ENCODE measurements around the gene RAMP3.
"Not testable (repeated sequence)": the region's sequence is repeated elsewhere in the genome, so short reads cannot be mapped to it uniquely, and the experiment has no call there.

RAMP3 gene

DNA sequence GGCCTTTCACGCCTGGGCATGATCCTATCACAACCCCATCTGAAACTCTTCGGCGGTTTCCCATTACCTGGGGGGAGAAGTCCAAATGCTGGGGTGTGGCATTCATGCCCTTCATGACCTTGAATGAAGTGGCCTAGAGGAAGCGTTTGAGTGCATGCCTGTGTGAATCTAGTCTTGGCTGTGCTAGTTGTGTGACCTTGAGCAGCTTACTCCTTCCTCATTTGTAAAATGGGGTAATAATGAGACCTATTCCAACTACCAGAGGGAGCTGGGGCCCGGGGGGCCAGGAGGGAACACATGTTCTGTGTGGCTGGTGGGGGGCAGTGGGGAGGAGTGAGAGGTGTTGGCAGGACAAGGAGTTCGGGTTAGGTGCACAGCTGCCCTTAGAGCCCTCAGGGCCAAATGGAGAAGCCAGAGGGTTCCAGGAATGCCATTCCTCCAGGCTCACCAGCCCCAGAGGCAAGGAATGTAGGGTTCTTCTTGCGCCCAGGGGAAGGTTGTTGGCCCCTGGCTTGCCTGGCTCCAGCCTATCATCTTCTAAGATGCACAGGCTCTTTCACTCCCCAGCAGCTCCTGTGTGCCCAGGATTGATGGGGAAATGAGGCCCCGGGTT is 24.8 kb upstream of the RAMP3 start:
- no peak for DNase-seq

DNA sequence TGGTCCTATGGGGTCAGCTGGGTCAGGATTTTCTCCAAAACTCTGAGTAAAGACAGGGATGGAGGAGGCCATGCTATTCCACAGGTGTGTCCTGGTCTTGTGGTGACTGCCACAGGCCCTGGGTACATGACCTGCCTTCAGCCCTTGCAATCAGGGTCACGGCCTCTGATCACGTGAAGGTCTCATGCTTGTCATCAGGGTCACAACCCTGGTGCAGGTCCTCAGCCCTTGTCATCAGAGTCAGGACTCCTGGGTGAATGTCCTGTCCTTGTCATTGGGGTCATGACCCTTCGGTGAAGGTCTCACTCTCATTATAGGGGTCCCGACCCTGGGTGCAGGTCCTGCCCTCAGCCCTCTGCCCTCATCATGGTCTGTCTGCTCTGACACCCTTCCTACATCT is 24.2 kb upstream of the RAMP3 start:
- no peak for DNase-seq

DNA sequence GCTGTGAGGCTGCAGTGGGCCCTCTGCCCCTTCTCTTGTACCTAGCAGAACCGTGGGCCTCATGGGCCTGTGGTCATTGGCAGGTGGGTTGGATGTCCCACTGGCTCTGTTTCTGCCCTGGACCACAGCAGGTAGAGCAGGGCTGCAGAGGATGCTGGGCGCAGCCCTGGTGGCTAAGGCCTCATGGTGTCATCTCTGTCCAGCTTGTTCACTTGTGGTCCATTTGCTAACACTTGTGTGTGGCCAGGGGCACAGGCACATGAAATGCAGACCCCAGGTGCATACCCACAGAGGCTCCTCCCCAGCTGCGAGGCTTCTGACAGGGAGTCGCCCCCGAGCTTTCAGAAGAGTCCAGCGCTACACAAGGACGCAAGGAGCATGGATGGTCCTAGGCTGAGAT is 23.7 kb upstream of the RAMP3 start:
- no peak for DNase-seq

DNA sequence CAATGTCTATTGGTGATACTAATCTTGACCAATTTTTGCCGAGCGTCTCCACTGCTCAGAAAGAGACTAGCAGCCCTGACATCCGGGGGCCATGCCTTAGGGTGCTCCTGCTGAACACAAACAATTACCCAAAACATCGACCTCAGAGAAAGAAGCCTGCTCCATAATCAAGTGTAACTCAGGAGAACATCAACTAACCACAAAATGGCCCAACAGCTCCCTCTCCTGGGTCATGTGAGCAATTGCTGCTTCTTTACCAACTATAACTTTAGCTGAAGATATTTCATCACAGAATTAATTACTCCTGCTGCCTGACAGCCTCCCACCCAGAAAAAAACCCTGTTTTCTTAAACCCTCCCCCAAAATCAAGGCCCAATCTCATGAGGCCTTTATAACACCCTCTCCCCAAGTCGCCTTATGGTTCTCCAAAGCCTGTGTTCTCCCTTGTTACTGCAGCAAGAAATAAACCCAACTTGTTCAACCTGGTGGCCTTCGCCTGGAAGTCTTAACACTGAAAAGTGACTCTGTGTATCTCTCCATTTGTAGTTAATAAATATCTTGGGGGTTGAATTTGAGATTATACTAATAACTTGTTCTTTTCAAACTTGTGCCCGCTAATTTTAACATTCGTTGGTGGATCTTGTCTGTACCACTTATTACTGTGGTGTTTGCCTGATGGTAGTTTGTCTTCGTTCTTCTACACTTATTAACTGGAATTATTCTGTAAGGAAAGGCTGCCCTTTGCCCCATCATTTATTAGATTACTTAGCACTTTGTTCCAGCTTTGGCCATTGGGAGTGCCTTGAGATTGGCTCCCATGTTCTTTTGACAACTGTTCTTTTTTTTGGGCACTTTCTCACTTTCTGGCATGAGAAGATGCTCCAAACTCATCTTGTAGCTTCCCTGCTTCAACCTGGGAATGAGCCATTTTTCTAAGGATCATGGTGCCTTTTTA is 21.2 kb upstream of the RAMP3 start:
- peak in 1 of 2 experiments; percentile 71 for DNase-seq

DNA sequence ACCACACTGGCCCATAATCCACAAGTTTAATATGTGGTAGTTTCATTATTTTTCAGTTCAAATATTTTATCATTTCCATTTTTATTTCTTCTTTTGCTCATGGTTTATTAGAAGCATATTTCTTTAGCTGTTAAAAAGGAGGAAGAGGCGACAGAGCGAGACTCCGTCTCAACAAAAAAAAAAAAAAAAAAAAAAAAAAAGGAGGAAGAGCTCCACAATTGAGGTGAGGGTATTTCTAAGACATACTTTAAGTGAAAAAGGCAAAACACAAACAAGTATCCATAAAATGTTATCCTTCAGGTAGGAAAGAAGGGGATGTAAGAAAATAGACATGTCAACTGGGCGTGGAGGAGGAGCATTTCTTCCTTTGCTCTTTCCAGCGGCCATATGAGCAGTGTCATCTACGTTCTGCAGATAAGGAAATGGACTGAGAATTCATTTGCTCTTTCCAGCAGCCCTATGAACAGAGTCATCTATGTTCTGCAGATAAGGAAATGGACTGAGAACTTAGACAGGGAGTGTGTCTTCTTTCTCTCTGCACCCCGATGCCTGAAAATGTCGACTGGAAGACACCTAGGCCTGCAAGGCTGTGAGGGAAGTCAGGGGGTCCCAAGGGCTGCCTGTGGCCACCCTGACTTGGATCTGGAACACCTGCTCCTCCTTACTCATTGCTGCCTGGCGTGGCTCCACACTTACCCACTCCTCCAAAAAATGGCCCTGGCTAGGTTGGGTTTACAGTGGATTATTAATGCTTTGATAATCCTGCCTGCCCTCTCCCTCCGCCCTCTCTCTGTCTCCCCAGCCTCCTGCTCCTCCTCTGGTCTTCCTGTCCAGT is 18.9 kb upstream of the RAMP3 start:
- DNase-seq: no peak

DNA sequence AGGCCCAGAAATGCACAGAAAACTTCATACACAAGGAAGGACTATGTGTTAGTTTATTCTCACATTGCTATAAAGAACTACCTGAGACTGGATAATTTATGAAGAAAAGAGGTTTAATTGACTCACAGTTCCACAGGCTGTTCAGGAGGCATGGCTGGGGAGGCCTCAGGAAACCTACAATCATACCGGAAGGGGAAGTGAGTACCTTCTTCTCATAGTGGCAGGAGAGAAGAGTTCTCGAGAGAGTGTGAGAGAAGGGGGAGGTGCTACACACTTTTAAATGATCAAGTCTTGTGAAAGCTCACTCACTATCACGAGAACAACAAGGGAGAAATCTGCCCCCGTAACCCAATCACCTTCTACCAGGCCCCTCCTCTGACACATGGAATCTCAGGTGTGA is 16.8 kb upstream of the RAMP3 start:
- DNase-seq: no peak

DNA sequence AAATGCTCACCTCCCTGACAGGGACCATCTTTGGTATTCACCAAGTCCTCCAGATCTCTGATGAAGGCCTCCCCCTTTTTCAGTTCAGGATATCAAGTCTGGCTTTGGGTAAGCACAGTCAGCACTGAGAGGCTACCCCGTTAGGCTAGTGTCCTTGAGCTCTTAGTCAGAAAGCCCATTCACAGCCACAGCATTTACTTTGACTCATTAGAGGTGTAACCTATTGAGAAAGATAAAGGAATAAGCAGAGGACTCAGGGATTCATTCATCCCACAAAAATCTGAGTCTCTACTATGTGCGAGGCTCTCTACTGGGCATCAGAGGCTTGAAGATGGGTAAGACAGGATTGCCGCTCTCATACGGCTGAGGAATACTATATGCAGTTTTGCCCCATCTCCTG is 14.0 kb upstream of the RAMP3 start:
- no peak for DNase-seq

DNA sequence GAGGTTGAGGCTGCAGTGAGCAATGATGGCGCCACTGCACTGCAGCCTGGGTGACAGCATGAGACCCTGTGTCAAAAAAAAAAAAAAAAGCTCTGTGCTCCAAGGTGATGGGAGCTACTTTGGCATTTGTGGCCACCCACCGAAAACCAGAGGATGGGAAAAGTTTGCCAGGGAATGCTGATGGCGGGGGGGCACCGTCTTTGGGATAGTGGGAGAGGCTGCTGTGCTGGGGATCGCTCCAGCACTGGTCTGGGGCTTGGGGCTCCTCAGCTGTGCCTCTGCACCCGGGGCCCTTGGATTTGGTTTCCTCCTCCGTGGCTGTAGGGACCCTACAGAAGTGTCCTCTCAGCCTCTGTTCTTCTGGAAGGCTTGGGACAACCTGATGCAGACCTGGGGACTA is 11.7 kb upstream of the RAMP3 start:
- DNase-seq: no peak

DNA sequence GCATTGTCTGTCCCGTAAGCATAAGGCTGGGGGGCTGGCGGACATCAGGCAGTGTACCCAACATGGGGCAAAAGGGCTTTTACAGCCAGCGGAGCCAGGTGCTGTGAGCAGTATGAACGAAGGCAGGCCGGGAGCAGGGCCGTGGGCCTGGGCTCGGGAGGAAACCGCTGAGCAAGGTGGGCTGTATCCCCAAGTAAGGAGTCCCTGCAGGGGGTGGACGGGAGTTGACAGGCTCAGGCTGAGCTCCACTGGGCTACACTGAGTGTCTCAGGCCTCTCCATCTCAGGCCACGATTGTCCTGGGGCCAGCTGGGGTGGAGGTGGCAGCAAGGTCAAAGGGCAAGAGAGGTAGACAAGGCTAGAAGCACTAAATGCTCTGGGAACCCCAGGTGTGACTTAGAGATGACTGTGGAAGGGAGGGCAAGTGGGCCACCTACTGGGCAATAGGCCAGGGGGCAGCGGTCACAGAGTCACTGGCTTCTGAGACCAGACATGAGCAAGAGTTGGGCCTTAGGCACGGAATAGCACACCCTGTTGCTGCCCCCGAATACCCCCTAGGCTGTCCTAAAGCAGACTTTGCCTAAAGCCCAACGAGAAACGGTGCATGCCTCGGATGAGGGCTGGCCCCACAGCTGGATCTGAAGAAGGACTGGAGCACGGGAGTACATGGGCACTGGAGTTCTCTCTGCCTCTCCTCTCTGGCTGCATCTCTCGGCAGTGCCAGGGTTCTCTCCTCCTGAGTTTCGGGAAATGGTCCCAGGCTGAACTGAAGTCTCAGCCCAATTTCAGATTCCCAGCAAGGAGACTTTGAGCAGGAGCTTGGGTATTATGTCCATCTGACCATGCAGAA is 10.8 kb upstream of the RAMP3 start:
- DNase-seq: no peak

DNA sequence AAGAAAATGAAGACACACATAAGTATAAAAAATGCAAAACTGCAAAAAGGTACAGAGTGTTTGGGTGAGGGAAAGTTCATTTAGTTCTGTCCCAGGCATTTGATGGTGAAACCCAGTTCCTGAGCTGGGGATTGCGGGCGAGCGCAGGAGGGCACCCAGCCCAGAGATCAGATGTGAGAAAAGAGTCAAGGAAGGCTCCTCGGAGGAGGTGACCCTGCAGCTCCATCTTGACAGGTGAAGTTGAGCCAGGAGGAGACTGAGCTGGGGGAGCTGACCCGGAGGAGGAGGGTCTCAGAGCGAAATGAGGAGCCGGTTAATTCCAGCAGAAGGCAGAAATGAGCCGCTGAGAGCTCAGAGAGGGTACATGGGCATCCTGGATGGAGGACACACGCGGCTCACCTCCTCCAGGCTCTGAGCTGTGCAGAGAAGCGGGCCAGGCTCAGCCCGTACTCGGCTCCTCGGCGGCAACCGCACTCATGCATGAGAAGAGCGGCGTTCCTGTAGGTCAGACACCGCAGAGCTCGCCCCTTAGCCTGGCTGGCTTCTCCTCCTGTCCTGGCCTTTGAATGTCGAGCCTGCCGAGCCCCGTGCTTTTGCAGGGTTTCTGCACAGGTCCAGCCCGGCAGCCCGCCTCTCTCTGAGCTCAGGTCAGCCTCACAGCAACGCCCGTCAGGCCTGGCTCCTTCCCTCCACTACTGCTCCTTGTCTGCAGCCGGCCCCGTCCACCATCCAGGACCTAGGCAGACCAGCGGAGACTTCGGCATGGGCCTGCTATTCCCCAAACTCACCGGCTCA is 9.5 kb upstream of the RAMP3 start:
- no peak for DNase-seq

DNA sequence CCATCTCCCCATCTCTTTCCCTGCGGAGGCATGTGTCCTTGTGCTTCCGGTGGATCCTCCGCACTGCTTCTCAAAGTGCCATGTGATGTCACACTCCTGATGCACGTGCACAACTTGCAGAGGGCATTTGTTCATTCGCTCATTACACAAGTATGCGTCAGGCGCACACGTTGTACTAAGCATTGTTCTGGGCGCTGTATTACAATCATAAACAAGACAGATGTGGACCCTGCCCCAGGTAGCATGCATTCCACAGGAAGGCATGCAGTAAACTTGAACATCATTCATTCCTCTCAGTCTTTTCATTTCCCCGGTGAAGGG is 9.0 kb upstream of the RAMP3 start:
- DNase-seq: no peak

DNA sequence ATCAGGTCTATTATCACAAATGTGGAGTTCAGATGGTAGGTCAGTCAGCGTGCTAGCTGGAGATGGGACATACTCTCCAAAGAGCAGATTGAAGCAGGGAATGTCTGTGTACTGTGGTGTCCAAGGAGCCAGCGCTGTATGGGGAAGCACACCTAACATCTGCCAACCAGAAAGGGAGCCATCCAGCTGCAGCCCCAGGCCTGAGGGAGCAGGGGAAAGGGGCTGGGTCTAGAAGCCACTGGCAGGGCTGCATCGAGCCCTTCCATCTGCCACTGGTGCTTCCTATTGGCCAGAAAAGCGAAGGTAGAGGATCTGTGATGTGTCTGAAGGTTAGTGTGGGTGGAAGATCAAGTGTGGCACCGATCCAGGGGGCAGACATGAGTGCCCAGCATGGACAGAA is 8.0 kb upstream of the RAMP3 start:
- DNase-seq: no peak

DNA sequence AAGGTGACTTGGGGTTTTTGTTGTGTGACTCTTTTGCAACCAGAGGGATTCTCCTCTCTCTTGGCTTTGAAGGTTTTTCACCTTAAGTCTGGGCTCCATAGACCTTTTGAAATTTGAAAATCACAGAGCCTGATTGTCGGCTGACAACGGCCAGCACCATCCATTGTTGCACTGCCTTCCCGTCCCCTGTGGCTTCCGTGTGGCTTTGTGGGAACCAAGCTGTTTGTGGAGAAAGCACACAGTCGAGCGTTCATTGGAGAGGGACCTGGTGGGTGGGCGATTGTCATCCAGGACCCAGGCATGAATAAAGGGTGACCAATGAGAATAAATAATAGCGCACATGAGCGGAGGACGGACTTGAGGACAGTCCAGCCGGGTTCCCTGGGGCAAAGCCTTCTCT is 7.4 kb upstream of the RAMP3 start:
- no peak for DNase-seq

DNA sequence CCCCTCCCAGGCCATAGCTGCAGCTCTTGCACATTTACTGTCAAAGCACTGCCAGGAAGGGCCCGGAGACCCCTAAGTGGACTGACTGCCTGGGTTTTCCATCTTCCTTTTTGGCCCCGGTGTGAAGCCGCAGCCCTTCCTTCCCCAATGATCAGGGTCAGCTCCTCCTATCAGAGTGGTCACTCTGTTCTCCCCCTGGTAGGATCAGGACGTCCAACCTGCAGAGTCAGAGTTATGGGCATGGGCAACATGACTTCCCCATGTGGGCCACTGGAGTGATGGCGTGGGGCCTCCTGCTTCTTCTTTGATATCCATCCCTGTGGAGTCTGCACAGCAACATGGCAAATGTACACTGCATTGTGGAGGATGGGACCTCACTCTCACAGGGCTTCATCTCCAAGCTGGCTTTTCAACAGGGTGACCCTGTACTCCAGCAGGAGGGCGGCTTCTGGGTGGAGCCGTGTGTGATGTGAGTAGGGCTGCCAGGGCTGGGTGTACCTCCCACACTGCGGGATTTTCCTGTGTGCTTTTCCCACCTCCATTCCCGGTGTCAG is 6.4 kb upstream of the RAMP3 start:
- DNase-seq: no peak

DNA sequence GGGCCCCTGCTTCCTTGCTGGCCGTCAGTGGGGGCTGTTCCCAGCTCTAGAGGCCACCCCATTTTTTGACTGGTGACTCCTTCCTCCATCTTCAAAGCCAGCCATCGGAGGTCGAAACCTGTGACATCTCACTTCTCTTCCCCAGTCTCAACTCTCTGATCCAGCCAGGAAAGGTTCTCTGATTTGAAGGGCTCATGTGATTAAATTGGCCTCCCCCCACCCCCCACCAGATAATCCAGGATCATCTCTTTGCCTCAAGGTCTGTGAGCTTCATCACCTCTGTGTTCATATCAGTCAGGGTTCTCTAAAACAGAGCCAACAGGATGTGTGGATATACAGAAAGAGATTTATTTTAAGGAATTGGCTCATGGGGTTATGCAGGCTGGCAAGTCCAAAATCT is 5.6 kb upstream of the RAMP3 start:
- no peak for DNase-seq

DNA sequence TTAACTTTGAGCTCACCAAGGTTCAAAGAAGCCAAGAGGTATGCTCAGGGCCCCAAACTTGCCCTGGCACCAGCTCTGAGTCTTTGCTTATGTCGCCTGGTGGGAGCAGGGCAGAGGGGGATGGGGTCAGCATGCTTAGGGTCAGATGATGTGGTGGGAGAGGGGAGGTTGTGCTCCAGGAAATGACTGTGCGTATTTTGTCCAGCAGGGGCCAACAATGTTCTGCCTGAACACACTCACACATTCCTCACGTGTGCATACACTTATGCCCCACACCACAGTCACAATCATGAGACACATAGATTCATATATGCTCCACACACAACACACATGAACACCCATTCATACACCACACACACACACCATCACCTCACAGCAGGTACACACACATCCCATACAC is 4.4 kb upstream of the RAMP3 start:
- no peak for DNase-seq

DNA sequence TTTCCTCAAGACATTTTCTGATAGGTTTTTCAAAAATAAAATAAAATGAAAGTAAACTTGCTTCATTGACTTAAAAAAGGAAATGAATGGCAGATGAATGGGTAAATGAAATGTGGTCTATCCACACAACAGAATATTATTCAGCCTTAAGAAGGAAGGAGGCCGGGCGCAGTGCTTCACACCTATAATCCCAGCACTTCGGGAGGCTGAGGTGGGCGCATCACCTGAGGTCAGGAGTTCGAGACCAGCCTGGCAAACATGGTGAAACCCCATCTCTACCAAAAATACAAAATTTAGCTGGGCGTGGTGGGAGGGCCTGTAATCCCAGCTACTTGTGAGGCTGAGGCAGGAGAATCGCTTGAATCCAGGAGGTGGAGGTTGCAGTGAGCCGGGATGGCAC is 3.7 kb upstream of the RAMP3 start:
- not testable (repeated sequence) for DNase-seq

DNA sequence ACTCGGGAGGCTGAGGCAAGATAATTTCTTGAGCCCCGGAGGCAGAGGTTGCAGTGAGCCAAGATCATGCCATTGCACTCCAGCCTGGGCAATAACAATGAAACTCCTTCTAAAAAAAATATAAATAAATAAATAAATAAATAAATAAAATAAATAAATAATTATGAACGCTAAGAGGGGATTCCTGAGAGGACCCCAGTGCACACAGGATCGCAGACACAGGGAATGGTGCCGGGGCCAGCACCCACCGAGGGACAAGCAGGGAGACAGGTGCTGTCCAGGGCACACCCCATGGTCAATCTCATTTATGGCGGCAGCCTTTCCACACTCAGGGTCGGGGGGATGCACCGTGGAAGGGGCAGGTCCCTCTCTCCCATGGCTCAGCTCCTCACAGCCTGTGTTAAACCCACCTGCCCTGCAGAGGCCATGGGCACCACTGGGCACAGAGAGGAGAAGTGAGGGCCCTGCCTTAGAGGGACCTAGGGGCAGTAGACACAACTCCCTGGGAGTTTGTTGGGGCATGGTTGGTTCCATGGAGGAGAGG is 2.2 kb upstream of the RAMP3 start:
- DNase-seq: no peak

DNA sequence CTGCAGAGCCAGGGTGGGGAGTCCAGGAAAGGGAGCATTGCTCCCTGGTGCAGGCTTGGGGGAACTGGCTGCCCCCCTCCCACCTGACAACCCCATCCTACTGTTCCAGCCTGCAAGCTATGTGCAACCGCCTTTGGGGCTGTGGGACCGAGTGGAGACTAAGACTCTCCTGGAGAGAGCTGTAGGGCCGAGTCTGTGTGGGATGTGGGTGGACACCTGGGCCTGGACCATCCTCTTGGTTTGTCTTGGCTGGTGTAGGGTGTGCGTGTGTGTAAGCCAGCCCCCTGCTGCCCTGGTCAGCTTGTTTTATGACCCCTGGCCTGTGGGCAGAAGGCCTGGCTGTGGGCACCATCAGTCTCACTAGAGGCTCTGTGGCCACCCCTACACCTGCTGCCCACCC is 1.6 kb upstream of the RAMP3 start:
- DNase-seq: no peak

DNA sequence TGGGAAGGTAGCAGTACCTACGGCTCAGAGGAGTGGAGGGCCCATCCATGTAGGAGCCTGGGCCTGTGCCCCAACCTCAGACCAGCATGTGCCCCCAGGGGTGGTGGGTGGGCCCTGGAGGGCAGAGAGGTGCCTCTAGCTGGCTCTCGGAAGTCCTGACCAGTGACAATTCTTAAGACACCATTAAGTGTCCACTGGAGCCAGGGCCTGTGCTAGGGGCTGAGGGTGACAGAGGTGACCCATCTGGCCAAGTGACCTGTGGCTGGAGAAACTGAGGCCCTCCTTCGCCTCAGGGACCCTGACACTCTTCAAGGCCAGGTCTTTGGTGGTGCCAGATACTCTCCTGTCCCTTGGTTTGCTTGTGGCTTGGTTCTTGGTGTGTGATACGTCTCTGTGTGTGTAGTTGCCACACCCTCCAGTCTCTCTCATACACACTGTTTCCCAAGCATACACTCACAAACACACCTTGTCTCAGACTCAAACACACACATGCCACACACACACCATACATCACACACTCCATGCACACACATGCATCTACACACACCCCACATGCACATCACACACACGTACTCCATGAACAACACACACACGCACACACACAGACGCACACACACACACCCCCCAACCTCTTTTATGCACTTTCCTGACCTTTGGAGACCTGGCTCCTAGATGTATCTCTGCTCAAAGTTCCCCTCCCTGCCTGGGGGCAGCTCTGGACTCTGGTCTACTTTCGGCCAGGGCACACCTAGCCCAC is 897 bp upstream of the RAMP3 start:
- no peak for DNase-seq

DNA sequence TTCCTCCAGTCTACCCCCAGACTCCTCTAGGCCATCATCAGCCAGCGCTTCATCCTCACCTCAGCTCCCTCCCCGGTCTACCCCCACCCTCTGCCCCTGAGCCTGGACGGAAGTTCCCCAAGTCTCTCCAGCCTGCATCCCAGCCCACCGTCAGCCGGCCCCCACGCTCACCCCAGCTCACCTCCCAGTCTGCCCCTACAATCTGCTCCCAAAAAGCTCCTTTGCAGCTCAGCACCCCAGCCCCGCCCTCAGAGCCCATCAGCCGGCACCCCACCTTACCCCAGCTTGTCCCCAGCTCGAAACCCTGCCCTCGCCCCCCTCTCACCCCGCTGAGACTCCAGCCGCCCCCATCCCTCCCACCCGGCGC is 322 bp upstream of the RAMP3 start:
- DNase-seq: no peak
